GM20000 (cell line): ENCODE measurements around the gene RBM3.

Experiments
- DNase-seq: peaks from one replicate; pipeline ENCODE4 v3.0.0; 2012; ENCODE audit warnings: low spot score
- CTCF ChIP-seq: IDR thresholded peaks from 2 replicates; pipeline ENCODE4 v1.5.1; 2012; ENCODE audit warnings: mild to moderate bottlenecking, control low read depth; ENCODE audit errors: extremely low read depth, missing control alignments

Gene RBM3

GRCh38 chrX:48606091-48606490 lies 31.8 kb downstream of the RBM3 start:
- TF ChIP-seq CTCF: no peak
- DNase-seq: no peak

- DNase-seq: no peak
- no peak for TF ChIP-seq CTCF
Observed at GRCh38 chrX:48611703-48612102, 37.4 kb downstream of the RBM3 start.

DNA sequence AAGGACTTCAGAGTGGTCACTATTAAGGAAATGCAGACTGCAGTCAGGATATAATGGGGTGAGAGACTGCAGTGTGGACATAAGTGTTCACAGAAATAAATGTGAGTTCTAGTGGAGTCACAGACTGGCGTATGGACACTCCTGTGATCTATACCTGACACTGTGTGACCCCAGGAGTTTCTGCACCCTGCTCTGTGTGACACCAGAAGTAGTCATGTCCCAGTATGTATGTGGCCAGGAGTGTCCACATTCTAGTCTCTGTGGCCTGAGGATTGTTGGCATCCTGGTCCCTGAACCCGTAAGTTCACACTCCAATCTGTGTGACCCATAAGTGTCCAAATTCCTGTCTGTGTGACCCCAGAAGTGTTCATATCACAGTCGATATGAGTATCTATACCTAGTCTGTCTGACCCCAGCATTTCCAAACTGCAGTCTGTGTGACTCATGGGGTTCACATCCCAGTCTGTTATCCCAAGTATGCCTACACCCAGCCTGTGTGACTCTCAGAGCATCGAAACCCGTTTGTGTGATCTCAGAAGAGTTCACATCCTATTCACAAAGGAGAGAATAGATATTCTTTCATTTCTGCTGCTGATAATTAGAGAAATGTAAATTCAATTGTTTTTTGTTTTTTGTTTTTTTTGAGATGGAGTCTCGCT lies 39.3 kb downstream of the RBM3 start:
- TF ChIP-seq CTCF: no peak
- no peak for DNase-seq

DNA sequence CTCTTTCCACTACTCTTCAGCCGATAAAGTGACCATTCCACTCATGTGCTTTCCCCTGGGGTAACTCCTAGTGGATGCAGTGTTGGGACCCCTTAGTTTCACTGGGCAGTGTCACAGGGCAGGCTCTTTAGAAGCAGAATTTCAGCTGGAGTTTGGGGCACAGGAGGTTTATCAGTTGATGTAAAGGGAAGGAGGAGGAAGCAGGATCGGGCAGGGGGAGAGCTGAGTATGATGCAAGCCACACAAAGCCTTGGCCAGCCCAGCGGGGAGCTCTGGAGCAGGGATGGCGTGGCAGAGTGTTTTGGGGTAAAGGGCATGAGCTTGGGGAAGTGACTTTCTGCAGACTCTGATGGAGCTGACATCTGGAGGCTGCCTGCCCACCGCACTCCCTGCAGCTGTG lies 42.3 kb downstream of the RBM3 start:
- DNase-seq: no peak
- no peak for TF ChIP-seq CTCF

GRCh38 chrX:48617542-48618340 lies 43.5 kb downstream of the RBM3 start:
- TF ChIP-seq CTCF: no peak
- no peak for DNase-seq

DNA sequence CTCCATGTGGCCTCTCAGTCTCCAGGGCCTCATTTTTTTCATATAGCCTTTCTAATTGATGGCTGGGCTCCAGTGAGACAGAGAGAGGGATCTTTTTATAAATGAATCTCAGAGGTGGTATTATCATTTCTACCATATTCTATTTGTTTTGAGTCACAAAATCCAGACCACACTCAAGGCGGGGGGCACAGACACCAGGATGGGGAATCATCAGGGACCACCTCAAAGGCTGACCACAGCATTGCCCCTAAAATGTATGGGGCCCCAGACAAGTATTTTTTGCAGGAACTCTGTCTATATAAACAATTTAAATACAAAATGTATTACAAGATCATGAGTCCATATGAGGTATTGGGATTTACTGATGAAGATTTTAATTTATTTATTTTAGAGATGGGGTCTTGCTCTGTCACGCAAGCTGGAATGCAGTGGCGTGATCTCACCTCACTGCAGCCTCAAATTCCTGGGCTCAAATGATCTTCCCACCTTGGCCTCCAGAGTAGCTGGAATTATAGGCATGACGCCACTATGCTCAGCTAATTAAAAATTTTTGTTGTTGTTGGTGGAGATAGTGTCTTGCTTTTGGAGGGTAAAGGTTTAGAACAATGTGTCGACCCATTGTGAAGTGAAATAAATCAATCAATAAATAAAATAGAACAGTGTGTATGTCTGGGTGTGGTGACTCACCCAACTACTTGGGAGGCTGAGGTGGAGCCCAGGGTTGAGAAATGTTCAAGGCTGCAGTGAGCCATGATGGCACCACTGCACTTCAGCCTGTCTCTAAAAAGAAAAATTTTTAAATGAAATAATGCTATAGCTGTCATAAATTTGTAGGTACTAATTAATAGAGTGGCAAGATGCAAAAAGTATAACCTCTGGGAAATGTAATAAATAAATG lies 52.4 kb downstream of the RBM3 start:
- no peak for TF ChIP-seq CTCF
- DNase-seq: no peak
